ENCODE data around the gene GDAP2. TPM values are rescaled to one million over a fixed set of nuclear protein-coding genes. Genes with fewer than 3 reads are reported as not detected.

Gene GDAP2
- total RNA-seq, 1 experiment from 2014 or later = 24.4 TPM

DNA sequence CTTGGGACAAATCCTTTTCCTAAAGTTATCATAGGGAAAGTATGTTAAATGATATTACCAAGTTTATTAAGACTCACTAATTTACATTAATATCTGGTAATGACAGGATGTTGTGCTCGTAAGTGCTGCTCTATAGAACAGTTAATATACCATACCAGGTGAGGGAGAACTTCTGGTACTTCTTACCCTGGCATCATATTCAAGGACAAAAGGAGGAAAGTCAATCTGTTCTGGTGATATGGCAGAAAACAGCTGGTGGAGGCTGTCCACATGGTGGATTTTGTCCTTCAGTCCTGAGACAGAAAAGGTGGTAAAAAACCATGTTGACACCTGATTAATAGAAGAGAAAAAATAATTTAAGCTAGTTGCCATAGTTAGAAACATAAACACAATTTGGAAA is 51.6 kb downstream of the GDAP2 start:
- H3K23ac ChIP-seq (ENCODE audit: insufficient read length, low read depth, low read length) = no peak overlapping the region
- no peak overlapping the region for H2BK5ac ChIP-seq (ENCODE audit: insufficient read length, low read length)
- no peaks in the 10 kb centered on the region for H3K9me3 ChIP-seq (ENCODE audit: control insufficient read depth, low read depth, low read length)
- no peak overlapping the region for H4K91ac ChIP-seq (ENCODE audit: insufficient read length, low read depth, low read length)
- peaks cover 0 to 2% of the 10 kb centered on the region in 2 experiments; a peak in 2 of 5 replicates for H3K9me3 Mint-ChIP-seq
- no peak overlapping the region for H2BK12ac ChIP-seq (ENCODE audit: insufficient read length, low read depth, low read length)
- H3K4ac ChIP-seq (ENCODE audit: low read depth, low read length) = no peak overlapping the region
- H3K4me2 ChIP-seq (ENCODE audit: insufficient read depth, insufficient read length, low read length) = no peak overlapping the region
- no peak overlapping the region for H2AK5ac ChIP-seq (ENCODE audit: insufficient read length, low read length)
- peaks cover 25 to 37% (median 35%) of the 10 kb centered on the region in 3 experiments for H3K36me3 Mint-ChIP-seq (ENCODE audit: insufficient read depth in 1 of 3, low read depth in 3 of 3)
- no peak overlapping the region for H3T11ph ChIP-seq (ENCODE audit: low read length)
- H3K4me3 Mint-ChIP-seq = no peak overlapping the region
- H3K56ac ChIP-seq (ENCODE audit: insufficient read length, low read depth, low read length) = no peak overlapping the region
- H4K20me1 ChIP-seq (ENCODE audit: control insufficient read depth, insufficient read depth, insufficient read length) = no peaks in the 10 kb centered on the region
- H3K27ac Mint-ChIP-seq = no peak overlapping the region
- no peaks in the 10 kb centered on the region for H3K4me1 Mint-ChIP-seq
- H3K79me2 ChIP-seq (ENCODE audit: insufficient read depth, low read length) = no peaks in the 10 kb centered on the region
- H3K4me1 ChIP-seq (ENCODE audit: insufficient read depth, low read length) = no peaks in the 10 kb centered on the region
- no peaks in the 10 kb centered on the region for H3K79me1 ChIP-seq (ENCODE audit: insufficient read depth, low read depth, low read length, poor library complexity, severe bottlenecking)
- H3K9ac ChIP-seq (ENCODE audit: extremely low read depth, insufficient read length, low read length) = no peak overlapping the region
- TF ChIP-seq, protein P1, sequence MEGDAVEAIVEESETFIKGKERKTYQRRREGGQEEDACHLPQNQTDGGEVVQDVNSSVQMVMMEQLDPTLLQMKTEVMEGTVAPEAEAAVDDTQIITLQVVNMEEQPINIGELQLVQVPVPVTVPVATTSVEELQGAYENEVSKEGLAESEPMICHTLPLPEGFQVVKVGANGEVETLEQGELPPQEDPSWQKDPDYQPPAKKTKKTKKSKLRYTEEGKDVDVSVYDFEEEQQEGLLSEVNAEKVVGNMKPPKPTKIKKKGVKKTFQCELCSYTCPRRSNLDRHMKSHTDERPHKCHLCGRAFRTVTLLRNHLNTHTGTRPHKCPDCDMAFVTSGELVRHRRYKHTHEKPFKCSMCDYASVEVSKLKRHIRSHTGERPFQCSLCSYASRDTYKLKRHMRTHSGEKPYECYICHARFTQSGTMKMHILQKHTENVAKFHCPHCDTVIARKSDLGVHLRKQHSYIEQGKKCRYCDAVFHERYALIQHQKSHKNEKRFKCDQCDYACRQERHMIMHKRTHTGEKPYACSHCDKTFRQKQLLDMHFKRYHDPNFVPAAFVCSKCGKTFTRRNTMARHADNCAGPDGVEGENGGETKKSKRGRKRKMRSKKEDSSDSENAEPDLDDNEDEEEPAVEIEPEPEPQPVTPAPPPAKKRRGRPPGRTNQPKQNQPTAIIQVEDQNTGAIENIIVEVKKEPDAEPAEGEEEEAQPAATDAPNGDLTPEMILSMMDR (conservative IDR thresholded peaks at IDR 0.05) = no peak
- no peak overlapping the region for H4K5ac ChIP-seq (ENCODE audit: insufficient read length, low read depth, low read length)
- H2BK15ac ChIP-seq (ENCODE audit: low read depth, low read length) = no peak overlapping the region
- H3K18ac ChIP-seq (ENCODE audit: insufficient read length, low read depth, low read length) = no peak overlapping the region
- no peak overlapping the region for H3K27ac ChIP-seq (ENCODE audit: insufficient read length, low read depth, low read length)
- H3K27me3 ChIP-seq (ENCODE audit: insufficient read depth, low read length) = no peaks in the 10 kb centered on the region
- no peak for DNase-seq
- H2AFZ ChIP-seq (ENCODE audit: low read length) = no peak overlapping the region
- H4K8ac ChIP-seq (replicated peaks; ENCODE audit: insufficient read length, low read depth, low read length) = no peak overlapping the region
- no peak overlapping the region for H2BK20ac ChIP-seq (ENCODE audit: low read depth, low read length, poor library complexity, severe bottlenecking)
- no peak overlapping the region for H3K14ac ChIP-seq (ENCODE audit: insufficient read depth, low read length)
- no CpG with 5 or more reads among the region's 1 CpG for WGBS (ENCODE audit: extremely low coverage, insufficient read length, low lambda C conversion rate)
- H2BK120ac ChIP-seq (ENCODE audit: low read depth, low read length, poor library complexity, severe bottlenecking) = no peak overlapping the region
- H3K23me2 ChIP-seq (ENCODE audit: insufficient read length, low read depth, low read length, poor library complexity, severe bottlenecking) = no peaks in the 10 kb centered on the region
- H3K27me3 Mint-ChIP-seq (ENCODE audit: low read depth) = no peaks in the 10 kb centered on the region

Measured in H9 (cell line).